ENCODE measurements around the gene ZNF512B.

ZNF512B gene

DNA sequence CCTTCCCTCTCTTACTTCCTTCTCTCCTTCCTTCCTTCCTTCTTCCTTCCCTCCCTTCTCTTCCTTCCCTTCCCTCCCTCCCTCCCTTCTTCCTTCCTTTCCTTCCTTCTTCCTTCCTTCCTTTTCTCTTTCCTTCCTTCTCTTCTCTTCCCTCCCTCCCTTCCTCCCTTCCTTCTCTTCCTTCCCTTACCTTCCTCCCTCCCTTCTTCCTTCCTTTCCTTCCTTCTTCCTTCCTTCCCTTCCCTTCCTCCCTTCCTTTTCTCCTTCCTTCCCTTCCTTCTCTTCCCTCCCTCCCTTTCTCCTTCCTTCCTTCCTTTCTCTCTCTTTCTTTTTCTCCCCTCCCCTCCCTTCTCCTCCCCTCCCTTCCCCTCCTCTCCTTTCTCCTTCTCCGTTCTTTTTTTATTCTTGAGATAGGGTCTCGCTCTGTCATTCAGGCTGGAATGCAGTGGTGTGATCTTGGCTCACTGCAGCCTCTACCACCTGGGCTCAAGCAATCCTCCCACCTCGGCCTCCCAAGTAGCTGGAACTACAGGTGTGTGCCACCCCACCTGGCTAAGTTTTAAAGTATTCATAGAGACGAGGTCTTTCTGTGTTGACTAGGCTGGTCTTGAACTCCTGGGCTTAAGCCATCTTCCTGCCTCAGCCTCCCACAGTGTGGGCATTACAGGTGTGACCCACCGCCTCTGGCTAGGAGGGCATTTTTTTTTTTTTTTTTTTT, 1.1 kb upstream of the ZNF512B start:
- no peak overlapping the region for H3K4me3 ChIP-seq (ENCODE audit: low read depth, low read length)
- TF ChIP-seq, protein P1, sequence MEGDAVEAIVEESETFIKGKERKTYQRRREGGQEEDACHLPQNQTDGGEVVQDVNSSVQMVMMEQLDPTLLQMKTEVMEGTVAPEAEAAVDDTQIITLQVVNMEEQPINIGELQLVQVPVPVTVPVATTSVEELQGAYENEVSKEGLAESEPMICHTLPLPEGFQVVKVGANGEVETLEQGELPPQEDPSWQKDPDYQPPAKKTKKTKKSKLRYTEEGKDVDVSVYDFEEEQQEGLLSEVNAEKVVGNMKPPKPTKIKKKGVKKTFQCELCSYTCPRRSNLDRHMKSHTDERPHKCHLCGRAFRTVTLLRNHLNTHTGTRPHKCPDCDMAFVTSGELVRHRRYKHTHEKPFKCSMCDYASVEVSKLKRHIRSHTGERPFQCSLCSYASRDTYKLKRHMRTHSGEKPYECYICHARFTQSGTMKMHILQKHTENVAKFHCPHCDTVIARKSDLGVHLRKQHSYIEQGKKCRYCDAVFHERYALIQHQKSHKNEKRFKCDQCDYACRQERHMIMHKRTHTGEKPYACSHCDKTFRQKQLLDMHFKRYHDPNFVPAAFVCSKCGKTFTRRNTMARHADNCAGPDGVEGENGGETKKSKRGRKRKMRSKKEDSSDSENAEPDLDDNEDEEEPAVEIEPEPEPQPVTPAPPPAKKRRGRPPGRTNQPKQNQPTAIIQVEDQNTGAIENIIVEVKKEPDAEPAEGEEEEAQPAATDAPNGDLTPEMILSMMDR (IDR thresholded peaks at IDR 0.05; ENCODE audit: low read depth, low read length), result no peak

DNA sequence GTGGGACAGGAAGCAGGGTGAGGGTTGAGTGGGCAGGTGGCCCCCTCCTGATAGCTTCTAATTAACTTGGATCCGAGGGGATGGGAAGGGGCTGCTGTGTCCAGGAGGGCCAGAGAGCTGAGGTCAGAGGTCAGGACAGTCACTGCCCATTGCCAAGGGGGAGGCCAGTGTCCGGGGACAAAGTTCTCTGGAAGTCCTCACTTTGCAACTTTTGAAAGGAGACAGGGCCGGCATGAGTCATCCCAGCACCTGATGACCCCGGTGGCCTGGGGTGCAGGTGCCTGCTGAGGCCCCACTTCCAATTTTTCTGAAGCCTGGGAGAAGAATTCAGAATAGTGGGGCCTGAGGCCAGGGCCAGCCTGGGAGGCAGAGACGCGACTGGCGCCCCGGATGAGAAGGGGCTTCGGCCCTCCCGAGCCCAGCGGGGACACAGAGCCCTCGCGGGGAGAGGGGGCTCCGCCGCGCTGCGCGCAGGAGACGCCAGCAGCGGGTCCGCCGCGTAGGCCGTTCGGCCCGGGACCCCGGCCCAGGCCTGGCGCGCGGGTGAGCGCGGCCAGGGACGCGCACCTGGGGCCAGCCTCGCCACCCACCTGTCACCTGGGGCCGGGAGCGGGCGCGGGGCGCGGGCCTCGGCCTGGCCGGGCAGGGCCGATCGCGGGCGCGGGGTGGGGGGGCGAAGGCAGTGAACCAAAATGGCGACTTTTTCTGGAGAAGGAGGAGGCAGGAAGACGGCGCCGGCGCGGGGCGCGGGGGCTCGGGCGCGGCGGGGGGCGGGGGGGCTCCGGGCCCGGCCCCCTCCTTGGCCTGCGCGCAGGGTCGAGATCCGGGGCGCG, 586 bp downstream of the ZNF512B start:
- peak overlapping the region; percentile 68 for H3K4me3 ChIP-seq (ENCODE audit: low read depth, low read length)
- TF ChIP-seq, protein P1 (IDR thresholded peaks at IDR 0.05; ENCODE audit: low read depth, low read length), result no peak

- TF ChIP-seq, protein P1 (IDR thresholded peaks at IDR 0.05; ENCODE audit: low read depth, low read length), result no peak
- peak overlapping the region; percentile 68 for H3K4me3 ChIP-seq (ENCODE audit: low read depth, low read length)
Observed at GRCh38 chr20:63968136-63968927, 1.4 kb downstream of the ZNF512B start.

- TF ChIP-seq, protein P1 (IDR thresholded peaks at IDR 0.05; ENCODE audit: low read depth, low read length), result no peak
- no peak overlapping the region for H3K4me3 ChIP-seq (ENCODE audit: low read depth, low read length)
Observed at GRCh38 chr20:63967330-63968135, 2.2 kb downstream of the ZNF512B start.

DNA sequence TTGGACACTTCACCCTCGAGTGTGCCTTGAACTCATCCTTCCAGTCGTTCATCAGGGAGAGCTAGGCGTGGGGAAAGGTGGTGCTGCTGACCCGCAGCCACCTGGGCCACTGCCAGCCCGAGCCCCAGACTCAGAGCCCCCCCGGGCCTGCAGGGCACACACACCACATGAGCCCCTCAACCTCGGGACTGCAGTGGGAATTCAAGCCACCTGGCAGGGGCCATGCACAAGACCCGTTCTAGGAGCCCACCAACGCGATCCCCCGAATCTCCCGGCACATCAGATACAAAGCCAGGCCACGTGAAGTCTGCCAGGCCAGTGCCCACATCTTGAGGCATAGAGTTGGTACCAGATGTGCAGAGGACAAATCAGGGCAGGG, 2.8 kb downstream of the ZNF512B start:
- TF ChIP-seq, protein P1 (IDR thresholded peaks at IDR 0.05; ENCODE audit: low read depth, low read length), result no peak
- H3K4me3 ChIP-seq (ENCODE audit: low read depth, low read length), result no peak overlapping the region

DNA sequence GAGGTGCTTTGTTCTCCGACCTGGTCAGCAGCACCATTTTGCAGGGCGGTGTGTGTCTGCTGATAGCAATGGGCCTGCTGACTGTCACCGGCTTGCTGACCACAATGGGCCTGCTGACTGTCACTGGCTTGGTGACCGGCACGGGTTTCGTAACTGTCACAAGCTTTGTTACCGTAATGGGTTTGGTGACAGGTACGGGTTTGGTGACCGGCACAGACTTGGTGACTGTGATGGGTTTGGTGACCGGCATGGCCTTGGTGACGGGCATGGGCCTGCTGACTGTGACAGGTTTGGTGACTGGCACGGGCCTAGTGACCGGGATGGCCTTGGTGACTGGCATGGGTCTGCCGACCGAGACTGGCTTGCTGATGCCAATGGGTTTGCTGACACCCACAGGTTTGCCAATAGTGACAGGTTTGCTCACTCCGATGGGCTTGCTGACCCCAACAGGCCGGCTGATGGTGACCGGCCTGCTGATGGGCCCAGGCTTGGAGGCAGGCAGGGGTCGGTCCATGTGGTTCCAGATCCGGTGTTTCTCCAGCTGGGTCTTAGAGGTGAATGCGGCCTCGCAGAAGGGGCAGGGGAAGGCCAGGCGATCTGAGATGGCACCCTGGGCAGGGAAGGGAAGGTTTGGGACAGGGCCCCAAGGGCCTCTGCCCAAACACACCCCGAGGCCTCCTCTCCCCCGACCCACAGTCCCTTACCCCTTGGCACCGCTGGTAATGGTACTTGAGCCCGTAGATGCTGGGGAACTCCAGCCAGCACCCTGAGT, 3.4 kb downstream of the ZNF512B start:
- TF ChIP-seq, protein P1 (IDR thresholded peaks at IDR 0.05; ENCODE audit: low read depth, low read length), result no peak
- H3K4me3 ChIP-seq (ENCODE audit: low read depth, low read length), result no peak overlapping the region
